Bone marrow (tissue), 2 donors: ENCODE data around the gene PRXL2C.

Experiments
- DNase-seq, 2 donors: peaks; one replicate each; lab custom pipeline; 2025; lab: John Stamatoyannopoulos, UW

PRXL2C gene

DNA sequence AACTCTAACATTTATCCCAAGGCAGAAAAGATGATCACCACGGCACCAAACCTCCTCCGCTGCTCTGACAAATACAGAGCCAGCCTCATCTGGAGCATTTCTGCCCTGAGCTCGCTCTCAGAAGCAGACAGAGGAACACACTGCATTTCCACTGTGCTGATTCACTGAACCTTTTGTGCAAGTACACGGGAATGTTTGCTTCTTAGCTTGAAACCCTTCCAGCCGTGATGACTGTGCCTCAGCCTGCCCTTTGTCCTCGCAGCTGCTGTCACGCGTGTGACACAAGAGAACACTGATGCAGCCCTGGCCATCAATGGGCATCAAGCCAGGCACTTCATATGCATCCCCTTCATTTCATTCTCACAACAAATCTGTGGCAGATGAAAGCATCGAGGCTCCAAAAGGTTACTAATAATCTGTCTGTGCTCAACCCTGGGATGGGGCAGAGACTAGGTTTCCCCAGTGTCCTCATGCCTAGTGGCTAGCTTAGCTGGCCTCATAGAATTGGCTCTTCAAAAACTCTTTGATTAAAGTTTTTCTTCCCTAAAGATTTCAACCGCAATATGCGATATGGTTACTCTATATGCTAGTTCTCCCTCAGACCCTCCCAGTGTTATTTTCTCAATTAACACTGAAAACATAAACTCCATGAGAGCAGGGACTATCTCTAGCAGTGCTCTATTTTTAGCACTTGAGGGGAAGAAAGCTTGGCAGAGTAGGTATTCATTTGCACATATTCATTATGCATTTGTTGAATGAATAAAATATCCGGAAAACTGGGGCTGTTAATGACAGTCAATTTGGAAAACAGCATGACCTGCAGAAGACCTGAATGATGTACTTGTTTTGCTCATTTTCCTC, 42.8 kb downstream of the PRXL2C start:
- no peak for DNase-seq

DNA sequence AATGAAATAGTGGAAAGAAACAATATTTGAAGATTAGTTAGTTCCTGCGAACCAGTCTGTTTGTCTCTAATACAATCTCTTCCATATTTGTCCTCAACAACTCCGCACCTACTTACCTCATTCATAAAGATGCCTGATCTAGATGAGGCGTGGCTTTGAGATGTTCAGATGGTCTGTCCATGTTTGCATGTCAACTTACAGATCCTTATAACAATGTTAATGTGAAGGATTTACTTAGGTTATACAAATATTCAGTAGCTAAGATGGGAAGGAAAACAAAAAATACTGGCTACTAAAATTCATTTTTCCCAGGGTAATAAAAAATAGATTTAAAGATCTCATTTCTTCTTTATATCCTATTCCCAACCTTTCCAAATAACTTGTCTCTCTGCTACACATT, 43.8 kb downstream of the PRXL2C start:
- no peak for DNase-seq

DNA sequence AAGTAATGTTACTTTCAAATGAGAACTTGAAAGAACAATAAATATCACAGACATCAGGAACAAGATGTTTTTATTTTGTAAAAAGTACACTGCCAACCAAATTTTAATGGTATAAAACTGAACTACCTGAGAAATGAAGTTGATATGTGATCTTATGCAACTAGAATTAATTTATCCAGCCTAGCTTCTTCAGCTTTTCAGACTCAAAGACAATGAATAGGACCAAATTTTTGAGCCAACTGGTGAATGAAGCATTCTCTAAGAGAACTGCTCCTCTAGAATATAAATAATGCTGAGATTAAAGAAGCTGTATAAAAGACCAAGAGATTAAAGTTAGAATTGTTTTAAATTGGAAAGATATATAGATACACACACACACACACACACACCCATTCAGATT, 45.4 kb downstream of the PRXL2C start:
- DNase-seq = no peak

DNA sequence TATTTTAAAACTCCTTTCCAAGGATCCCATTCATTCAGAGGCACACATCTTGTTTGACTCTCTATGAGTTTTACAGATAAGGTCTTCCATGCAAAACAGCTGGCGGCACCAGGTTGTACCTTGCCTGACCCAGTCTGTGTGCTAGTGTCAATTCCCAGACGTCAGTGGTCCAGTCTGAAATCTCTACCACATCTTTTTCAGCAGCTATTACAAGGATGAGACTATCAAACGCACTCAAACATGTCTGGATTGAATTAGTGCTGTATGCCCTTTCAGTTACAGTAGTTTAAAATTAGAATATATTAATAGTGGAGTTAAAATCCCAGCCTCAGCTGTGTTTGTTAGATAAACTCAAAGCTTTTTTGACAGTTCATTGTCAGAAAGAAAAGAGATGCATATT, 47.1 kb downstream of the PRXL2C start:
- no peak for DNase-seq

GRCh38 chr9:96605328-96605727, 49.8 kb downstream of the PRXL2C start:
- no peak for DNase-seq

GRCh38 chr9:96604004-96604319, 51.2 kb downstream of the PRXL2C start:
- DNase-seq = no peak

GRCh38 chr9:96603305-96604003, 51.7 kb downstream of the PRXL2C start:
- no peak for DNase-seq

GRCh38 chr9:96599298-96599697, 55.8 kb downstream of the PRXL2C start:
- DNase-seq = no peak

GRCh38 chr9:96596601-96597111, 58.5 kb downstream of the PRXL2C start:
- no peak for DNase-seq
